HG03045 (cell line): ENCODE data around the gene RDH11.

ENCODE experiments used
- ATAC-seq: cut with Tn5 transposase; IDR thresholded peaks from one replicate; pipeline ENCODE4 v1.9.1; 2021; ENCODE audit warnings: mild to moderate bottlenecking, moderate library complexity; ENCODE audit not compliant: unreplicated experiment

Gene RDH11

DNA sequence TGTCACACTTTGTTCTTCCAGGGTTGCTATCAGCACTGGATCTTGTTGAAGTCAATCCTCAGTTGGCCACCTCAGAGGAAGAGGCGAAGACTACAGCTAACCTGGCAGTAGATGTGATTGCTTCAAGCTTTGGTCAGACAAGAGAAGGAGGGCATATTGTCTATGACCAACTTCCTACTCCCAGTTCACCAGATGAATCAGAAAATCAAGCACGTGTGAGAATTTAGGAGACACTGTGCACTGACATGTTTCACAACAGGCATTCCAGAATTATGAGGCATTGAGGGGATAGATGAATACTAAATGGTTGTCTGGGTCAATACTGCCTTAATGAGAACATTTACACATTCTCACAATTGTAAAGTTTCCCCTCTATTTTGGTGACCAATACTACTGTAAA lies 44.9 kb downstream of the RDH11 start:
- no peak for ATAC-seq

DNA sequence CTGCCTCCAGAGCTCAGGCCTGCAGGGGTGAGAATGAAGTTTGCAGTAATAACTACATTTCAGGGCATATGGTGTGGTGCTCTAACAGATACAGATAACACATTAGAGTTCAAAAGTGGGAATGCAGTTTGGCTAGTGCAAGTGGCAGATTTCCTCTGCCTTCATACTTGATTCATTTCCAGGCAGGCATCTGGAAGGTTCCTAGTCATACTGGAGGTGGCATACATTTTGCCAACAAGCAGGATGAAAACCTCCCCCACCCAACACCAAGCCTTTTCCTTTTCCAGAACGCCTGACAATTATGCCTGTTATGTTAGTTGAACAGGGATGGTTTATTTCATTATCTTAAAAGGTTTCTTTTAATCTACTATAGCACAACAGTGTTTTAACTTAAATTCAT lies 45.4 kb downstream of the RDH11 start:
- no peak for ATAC-seq

DNA sequence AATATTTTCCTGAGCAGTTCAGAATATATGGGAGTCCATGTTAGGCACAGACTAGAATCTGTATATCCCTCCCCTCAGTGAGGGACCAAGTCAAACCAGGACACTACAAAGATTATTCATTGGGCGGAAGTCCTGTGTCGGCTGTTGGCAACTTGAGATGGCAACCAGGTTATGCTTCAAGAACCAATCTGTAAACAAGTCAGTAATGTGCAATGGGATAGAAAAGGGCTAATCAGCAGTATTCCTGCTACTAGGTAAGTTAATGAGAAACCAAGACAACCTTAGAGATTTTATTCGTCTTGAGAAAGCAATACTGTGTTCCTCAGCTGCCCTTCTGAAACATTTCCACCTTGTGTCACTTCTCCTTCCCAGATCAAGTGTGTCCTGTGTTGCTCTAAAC lies 49.4 kb downstream of the RDH11 start:
- ATAC-seq = no peak

DNA sequence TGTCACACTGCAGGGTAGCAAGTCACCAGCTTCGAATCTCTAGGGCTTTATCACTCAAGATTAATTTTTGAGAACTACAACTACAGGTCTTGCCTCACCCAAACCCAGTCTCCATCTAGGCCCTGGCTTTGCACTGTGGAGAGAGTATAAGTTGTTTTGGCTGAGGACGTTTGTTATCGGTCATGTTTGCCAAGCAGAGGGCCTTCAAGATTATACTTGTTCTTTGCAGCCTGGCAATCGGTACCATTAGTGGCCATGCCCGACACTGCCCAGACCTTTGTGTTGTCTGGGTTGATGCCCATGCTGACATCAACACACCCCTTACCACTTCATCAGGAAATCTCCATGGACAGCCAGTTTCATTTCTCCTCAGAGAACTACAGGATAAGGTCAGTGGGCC lies 50.1 kb downstream of the RDH11 start:
- ATAC-seq = no peak

DNA sequence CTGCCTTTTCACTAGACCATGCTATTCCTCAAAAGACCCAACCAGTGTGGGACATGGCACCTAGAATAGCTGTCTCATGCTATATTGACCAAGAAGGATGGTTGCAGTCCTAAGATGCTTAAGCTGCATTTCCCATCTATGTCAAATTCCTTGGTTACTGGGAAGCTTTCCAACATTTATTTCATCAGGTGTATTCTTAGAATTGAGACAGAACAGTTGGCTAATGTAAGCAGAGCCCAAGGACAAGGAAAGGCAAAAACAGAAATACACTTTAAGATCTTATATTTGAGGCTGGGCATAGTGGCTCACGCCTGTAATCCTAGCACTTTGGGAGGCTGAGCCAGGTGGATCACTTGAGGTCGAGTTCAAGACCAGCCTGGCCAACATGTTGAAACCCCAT lies 51.1 kb downstream of the RDH11 start:
- no peak for ATAC-seq

DNA sequence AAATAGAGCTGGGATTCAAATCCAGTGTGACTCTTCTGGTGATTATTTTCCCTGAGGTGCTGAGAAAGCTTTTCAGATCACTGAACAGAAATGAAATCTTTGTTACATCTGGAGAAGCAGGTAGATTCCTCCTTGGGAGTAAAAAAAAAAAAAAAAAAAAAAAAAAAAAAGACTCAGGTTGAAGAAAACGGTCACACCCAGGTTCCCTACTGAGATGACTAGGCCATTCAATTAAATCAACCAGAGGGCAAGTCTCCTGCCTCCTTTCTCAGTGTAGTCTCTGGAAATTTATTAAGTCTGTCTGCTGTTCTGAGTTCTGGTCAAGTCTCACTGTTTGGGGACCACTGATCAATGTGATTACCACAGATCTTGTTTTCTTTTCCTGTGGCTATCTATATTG lies 51.9 kb downstream of the RDH11 start:
- no peak for ATAC-seq

DNA sequence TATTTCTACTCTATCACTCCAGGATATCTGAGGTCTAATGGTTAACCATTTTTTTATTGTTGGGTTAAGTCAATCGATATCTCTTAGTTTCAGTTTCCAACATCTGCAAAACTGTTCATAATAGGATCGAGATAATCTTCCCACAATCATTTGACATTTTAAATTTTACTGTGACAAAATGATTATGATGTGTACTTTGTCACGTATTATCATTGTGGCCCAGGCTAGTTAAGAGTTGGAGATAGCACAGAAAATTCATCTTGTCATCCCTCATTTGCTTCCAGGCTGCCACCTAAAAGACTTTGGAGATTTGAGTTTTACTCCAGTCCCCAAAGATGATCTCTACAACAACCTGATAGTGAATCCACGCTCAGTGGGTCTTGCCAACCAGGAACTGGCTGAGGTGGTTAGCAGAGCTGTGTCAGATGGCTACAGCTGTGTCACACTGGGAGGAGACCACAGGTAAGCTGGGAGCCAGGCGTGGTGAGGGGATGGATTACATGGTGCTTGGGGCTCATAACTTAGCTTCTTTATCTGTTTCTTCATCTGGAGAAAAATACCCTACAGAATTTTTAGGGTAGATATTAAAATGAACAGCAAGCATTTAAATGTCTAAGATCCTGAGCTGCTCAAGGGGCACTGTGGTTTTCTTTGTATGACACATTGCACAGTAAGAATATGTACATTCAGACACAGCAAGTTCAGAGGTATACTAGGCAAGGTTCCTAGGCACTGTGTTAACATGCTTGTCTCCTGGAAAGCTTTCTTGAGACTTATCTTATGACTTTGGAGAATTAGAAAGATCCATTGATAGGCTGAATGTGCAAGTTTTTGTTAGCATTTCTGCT lies 53.4 kb downstream of the RDH11 start:
- no peak for ATAC-seq

DNA sequence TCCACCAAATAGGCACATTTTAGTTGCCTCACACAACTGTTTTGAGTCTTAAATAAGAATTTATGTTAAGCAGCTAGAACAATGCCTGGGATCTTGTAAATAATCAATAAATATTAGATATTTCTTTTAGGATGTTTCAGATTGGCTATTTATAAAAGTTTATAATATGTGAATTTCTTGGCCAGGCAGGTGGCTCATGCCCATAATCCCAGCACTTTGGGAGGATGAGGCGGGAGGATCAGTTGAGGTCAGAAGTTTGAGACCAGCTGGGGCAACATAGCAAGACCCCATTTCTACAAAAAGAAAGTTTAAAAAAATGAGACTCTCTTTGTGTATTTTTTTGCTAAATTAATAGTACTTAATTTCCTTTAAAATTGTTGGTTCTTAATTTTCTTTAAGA lies 54.1 kb downstream of the RDH11 start:
- no peak for ATAC-seq

DNA sequence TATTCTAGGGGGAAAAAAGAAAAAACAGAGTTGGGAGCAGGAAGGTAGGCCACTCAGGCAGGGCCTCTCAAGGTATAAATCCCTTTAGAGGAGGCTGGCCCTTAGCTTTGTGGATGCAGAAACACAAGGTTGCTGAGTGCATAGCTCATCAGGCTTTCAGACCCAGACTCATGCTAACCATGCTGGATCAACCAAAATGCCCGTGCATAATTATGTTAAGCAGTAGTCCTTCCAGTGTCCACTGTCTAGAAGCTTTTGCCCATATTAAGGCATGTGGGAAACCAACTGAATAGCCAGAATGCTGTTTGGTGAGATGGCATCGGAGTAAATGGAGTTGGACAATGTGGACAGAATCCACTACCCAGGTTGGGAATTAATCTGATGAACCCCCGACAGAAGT lies 56.9 kb downstream of the RDH11 start:
- ATAC-seq = no peak

DNA sequence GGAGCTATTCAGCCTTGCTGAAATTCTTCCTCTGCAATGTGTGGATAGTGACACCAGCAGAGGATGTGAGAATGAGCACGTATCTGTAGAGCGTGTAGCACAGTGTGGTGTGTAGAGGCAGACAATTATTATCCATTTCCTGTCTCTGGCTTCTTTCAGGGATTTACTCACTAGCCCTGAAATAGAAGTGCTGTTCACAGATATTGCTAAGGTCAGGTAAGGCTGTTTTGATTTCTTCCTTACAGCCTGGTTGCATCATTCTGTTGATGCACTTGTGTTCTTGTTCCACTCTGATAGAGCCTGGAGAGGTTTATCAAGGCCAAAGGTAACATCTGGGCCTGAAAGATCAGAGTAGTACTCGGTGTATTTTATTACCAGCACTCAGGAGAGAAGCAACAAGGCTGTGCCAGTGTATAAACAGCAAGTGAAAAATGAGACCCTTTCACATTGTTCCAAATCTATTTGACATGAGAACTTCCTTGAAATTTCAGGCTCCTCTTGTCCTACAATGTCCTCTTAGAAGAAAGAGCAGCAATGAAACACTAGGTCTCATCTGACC lies 59.1 kb downstream of the RDH11 start:
- no peak for ATAC-seq

DNA sequence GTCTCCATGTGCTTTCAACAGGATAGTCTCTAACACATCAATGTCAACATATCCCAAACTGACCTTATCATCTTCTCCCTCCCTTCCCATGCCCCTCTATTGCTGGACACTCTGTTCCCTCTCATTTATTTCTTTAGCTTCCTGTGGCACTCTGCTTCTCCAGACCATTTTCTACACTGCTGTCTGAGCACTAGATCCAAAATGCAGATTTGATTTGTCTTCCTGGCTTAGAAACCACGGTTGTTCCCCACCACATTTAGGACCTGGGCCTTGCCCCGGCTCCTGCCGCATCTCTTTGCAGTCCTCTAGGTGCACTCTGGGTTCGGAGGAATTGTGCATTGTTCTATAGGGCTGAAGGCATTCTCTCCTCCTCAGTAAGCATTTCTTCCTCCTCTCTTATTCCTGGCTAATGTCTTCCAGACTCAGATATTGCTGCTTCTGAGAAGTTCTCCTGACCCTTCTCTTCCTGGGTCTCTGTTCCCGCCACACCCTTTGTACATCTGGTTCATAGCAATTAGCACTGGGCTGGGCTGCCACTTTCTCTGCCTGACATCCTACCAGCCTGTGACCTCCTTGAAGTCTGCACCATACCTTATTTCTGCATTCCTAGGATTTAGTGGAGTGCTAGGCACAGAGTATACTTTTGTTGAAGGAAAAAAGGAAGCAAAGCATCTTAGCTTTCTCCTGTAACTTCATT lies 62.0 kb downstream of the RDH11 start:
- no peak for ATAC-seq

DNA sequence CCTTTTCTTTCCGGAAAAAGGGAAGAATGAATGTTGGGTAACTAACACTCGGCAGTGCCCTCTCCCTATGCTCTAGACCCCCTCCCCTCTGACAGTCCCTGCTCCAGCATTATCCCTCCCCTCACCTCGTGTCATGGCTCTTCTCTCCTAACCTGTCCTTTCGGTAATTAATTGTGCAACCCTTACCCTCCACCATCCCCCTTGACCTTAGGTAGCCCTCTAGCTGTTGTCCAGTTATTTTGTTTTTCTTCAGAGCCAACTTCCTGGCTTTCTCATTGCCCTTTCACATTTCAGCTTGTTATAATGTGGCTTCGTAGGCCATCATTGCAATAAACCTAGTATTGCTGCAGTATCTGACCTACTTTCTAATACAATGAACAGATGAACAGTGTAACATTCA lies 64.6 kb downstream of the RDH11 start:
- no peak for ATAC-seq

DNA sequence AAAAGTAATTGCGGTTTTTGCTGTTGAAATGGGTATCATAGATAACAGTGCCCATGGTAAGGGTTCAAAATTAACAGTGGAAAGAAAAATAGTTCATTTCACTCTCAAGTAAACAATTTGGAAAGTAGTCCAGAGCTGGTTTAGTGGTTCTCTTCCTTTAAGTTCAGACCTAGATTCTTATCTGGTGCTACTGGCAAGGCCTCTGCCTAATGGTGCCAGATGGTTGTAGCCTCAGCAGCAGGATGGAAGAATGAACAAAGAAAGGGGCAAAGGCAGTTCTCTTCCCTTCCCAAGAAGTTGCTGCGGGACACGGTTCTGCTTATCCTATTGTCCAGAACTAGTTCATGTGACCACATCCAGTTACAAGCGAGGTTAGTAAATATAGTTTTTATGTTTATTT lies 65.4 kb downstream of the RDH11 start:
- ATAC-seq = no peak

DNA sequence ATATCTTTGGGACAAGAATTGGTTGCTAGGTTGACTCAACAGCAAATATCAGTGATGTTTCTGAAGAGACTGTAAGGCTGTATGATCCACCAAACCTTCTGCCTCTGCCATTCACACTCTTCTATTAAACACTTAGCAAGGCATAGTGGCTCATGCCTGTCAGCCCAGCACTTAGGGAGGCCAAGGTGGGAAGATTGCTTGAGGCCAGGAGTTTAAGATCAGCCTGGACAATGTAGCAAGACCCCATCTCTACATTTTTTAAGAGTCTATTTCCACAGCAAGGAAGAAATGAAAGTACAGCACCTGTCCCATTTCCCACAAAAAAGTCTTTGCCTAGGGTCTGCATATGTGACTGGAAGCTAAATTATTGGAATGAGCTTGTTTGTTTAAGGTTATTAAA lies 68.0 kb downstream of the RDH11 start:
- ATAC-seq = no peak
